T-helper 22 cell (primary cell): ENCODE data around the gene DGUOK.
A peak's percentile ranks its signal among the peaks of the same experiment; 100 is the strongest.

ENCODE experiments used
- DNase-seq: peaks from one replicate; pipeline ENCODE4 v3.0.0-alpha.2; 2020; ENCODE audit warnings: low read depth

The DGUOK gene

DNA sequence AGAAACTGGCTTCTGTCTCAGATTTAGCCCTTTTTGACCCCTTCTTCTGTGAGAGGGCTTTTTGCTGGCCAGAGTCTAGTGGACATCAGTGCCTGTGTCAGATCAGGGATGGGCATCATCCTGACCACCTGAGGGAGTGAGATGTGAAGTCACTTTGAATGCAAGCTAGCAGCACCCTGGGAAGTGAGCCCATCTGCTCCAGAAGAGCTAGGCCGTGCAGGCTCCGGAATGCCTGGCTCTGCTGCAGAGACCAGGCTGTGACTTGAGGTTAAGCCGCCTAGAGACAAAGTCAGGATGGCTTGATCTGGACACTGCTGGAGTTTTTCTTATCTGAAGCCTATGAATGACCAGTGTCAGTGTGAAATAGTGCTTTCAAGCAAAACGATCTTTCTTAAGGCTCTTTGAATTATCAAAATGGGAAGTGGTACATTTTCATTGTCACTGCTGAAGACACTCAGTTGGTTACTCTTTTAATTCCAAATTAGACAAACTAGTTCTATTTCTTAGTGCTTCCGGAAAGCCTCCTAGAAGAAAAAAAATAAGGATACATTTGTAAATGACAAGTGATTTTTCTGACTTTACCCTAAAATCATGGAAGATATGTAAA, 20.8 kb downstream of the DGUOK start:
- no peak for DNase-seq

GRCh38 chr2:73949802-73950201, 23.1 kb downstream of the DGUOK start:
- DNase-seq: no peak

- DNase-seq: no peak
These were observed 26.1 kb downstream of the DGUOK start for GRCh38 chr2:73952499-73953446.

DNA sequence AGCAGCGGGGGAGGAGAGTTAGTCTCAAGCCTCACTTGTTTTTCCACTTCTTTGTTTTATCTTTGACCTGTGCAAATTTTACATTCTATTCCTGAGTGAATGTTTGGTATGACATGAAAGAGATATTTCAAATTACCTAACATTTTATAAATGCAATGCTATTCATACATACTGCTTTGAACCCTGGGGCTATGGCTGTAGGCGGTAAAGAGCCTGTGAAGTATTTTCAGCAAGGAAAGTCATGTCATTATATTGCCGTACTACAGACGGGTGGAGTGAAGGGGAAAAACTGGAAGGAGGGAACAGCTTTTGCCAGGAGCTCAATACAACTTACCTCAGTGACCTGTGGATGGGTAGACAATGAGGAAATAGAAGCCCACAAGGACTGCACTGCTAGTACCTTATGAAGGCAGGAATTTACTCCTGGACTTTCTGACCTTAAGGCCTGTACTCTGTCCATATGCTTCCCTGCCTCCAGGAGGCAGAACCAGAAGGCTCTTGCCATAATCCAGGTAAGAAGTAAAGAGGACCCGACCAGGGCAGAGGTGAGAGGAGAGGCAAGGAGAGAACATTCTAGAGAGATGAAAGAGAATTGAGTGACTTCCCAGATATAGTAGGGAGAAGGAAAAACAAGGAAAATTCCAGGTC, 29.7 kb downstream of the DGUOK start:
- DNase-seq: no peak

DNA sequence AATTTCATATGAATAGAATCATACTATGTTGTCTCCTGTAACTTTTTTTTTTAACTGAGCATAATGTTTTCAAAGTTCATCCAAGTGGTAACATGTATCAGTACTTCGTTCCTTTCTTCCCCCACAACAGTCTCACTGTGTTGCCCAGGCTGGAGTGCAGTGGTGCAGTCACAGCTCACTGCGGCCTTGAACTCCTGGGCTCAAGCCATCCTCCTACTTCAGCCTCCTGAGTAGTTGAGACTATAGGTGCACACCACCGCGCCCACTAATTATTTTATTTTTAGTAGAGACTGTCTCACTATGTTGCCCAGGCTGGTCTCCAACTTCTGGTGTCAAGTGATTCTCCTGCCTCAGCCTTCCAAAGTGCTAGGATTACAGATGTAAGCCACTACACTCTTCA, 34.6 kb downstream of the DGUOK start:
- no peak for DNase-seq

- no peak for DNase-seq
These were observed 35.3 kb downstream of the DGUOK start for GRCh38 chr2:73961823-73962615.

GRCh38 chr2:73962798-73963197, 36.1 kb downstream of the DGUOK start:
- no peak for DNase-seq

GRCh38 chr2:73963385-73964120, 36.9 kb downstream of the DGUOK start:
- DNase-seq: no peak

DNA sequence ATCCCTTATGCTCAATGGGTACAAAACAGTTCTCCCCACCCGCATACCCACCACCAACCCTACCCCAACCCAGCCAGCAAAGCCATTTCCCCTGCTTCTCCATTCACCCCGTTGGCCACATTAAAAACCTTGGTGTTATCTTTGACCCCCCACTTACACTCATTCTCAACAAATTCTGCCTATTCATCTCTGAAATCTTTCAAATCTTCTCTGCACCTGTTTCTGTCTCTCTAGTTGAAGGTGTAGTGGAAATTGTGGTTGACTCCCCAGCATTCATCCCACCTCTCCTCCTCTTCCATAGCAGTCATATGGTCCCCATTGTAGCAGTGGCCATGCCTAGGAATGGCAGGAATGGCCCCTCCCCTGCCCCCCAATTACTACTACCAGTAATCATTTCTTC, 37.5 kb downstream of the DGUOK start:
- DNase-seq: no peak

GRCh38 chr2:73965053-73965452, 38.4 kb downstream of the DGUOK start:
- DNase-seq: no peak

DNA sequence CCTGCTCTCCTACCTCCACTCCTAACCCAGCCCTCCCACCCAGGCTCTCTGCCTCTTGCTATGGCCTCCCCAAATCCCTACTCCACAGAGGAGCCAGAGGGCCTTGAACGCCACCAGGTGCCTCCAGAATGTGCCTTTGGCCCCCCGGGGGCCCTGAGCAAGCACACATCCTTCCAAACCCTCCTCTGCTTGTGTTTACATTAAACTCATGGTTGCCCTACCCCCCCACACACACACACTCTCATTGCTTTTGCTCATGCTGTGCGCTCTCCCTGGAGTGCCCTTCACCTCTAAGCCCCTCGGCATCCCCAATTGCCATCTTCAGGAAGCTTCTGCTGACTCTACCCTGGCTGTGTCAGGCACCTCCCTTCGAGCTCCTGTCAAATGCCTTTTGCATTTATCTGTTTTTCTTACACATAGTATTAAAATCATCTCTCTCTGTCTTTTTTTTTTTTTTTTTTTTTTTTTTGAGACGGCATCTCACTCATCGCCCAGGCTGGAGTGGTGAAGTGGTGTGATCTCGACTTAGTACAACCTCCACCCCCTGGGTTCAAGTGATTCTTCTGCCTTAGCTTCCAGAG, 41.8 kb downstream of the DGUOK start:
- no peak for DNase-seq

DNA sequence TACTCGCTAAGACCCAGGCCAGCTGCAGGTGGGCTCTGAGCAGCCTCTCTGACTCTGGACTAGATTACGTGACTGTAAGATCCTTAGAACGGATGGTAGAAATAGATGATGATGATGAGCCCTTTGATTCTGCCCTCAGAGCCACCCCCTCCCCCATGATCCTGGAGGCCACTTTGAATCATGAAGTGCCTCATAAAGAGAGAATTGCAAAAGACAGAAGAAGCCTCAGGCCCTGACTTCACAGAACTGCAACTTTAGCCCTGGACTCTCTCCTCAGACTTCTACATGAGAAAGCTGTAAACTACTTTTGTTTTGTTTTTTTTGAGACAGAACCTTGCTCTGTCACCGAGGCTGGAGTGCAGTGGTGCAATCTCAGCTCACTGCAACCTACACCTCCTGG, 42.7 kb downstream of the DGUOK start:
- no peak for DNase-seq

- DNase-seq: no peak
These were observed 43.6 kb downstream of the DGUOK start for GRCh38 chr2:73970141-73970803.

GRCh38 chr2:73970850-73971471, 44.3 kb downstream of the DGUOK start:
- peak; percentile 52 for DNase-seq

DNA sequence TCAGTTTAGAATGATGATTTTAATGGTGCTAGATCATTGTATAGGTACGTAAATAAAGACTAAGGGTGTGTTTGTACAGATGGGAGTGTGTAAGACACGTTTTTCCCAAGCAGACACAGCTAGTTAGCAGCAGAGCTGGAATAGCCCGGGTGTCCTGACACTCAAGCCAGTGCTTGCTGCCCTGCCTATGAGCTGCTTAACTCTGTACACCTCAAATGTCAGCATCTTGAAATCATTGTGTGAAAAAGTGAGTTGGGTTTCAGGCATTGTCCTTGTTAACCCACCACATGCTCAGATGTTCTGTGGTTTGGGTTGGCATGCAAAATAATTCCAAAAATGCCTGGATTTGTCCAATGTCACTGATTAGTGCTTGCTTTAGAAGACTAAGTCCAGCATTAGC, 45.0 kb downstream of the DGUOK start:
- DNase-seq: no peak

GRCh38 chr2:73972846-73973245, 46.2 kb downstream of the DGUOK start:
- no peak for DNase-seq

GRCh38 chr2:73975731-73976130, 49.1 kb downstream of the DGUOK start:
- DNase-seq: no peak

DNA sequence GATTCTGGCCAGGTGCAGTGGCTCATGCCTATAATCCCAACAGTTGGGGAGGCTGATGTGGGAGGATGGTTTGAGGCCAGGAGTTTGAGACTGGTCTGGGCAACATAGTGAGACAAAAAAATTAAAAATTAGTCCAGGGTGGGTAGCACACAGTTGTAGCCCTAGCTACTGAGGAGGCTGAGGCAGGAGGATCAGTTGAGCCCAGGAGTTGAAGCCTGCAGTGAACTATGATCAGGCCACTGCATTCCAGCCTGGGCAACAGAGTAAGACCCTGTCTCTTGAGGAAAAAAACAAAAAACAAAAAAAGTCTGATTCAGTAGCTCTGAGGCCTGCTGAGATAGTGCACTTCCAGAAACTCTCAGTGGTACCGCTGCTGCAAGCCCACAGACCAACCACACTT, 50.1 kb downstream of the DGUOK start:
- no peak for DNase-seq

DNA sequence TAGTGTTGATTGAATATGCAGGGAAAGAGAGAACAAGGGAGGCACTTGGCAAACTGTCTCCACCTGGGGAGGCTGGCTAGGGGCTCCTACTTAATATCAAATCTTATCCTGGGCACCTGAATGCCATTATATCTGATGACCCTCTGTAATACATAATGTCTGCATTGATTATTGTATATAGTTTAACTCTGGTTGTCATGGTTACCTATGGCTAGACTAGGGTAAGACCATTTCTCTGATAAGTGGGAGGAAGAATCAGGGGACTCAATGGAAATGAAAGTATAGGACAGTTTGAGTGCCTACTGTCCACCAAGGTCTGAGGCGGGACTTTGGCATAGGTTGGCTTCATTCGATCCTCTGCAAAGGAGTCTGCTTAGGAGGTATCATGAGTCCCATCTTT, 50.8 kb downstream of the DGUOK start:
- no peak for DNase-seq

GRCh38 chr2:73979021-73979420, 52.3 kb downstream of the DGUOK start:
- peak; percentile 72 for DNase-seq
